ENCODE results near the gene RGS3. TPM values are rescaled to one million over a fixed set of nuclear protein-coding genes. Genes with fewer than 3 reads are reported as not detected.
"Not testable (repeated sequence)": the region's sequence is repeated elsewhere in the genome, so short reads cannot be mapped to it uniquely, and the experiment has no call there.

Gene RGS3
- total and polyA plus RNA-seq, 2 of the 13 experiments (the other 11 are each of a cell fraction or from before 2014, with no cell fraction given): 17.1 to 28.8 TPM

GRCh38 chr9:113639411-113639970, 176.0 kb downstream of the RGS3 start:
- intact Hi-C loops (cut with micrococcal nuclease; ENCODE audit: unreplicated experiment); in situ Hi-C loops (cut with HindIII; ENCODE audit: extremely low pct_ligation_motif_present, low pct_unique_long_range_greater_than_20kb); H3K27me3 ChIP-seq (ENCODE audit: control insufficient read depth in 1 of 2, insufficient read depth in 2 of 2, low read length in 2 of 2); POLR2A ChIA-PET; ATAC-seq; DNase-seq (ENCODE audit: low spot score); H3K9ac ChIP-seq (ENCODE audit: insufficient read depth, low read depth, low read length); H4K20me1 ChIP-seq (ENCODE audit: insufficient read depth, low read length); BruUV-seq (replicated peaks); H3K4me3 ChIP-seq (replicated peaks in 1 of 3; ENCODE audit: insufficient read depth in 1 of 3, low read depth in 2 of 3, low read length in 3 of 3); H3K27ac ChIP-seq (ENCODE audit: extremely low read length, insufficient read depth, low read length); H3K36me3 ChIP-seq (replicated peaks in 1 of 2; ENCODE audit: control insufficient read depth in 1 of 2, insufficient read depth in 2 of 2, low read length in 2 of 2); H2AFZ ChIP-seq (ENCODE audit: low read length); H3K4me2 ChIP-seq (ENCODE audit: low read depth, low read length); H3K79me2 ChIP-seq (ENCODE audit: insufficient read depth, low read length); H3K9me3 ChIP-seq (ENCODE audit: low read length); CTCF ChIA-PET (ENCODE audit: low intra/inter-chr PET ratio, low total read pairs); FAIRE-seq: not testable (repeated sequence)
- 59% methylated on average over 13 of the region's 15 CpGs for WGBS (ENCODE audit: low lambda C conversion rate)
- peaks cover 27% of the 10 kb centered on the region for H3K4me1 ChIP-seq (ENCODE audit: insufficient read depth, low read length)

GRCh38 chr9:113640418-113640817, 176.9 kb downstream of the RGS3 start:
- FAIRE-seq: no peak
- ChIA-PET POLR2A (no interaction called here), CTCF (ENCODE audit: low intra/inter-chr PET ratio, low total read pairs) (no interaction called here)
- H3K4me2 ChIP-seq (ENCODE audit: low read depth, low read length): no peak overlapping the region
- no peak for DNase-seq (ENCODE audit: low spot score)
- no peak for ATAC-seq
- no peaks in the 10 kb centered on the region for H3K79me2 ChIP-seq (ENCODE audit: insufficient read depth, low read length)
- H3K27ac ChIP-seq (ENCODE audit: extremely low read length, insufficient read depth, low read length): no peak overlapping the region
- no peaks in the 10 kb centered on the region for H3K36me3 ChIP-seq (replicated peaks in 1 of 2; ENCODE audit: control insufficient read depth in 1 of 2, insufficient read depth in 2 of 2, low read length in 2 of 2)
- intact Hi-C loops (cut with micrococcal nuclease; ENCODE audit: unreplicated experiment) (no loop called here), in situ Hi-C loops (cut with HindIII; ENCODE audit: extremely low pct_ligation_motif_present, low pct_unique_long_range_greater_than_20kb) (no loop called here)
- H3K9me3 ChIP-seq (ENCODE audit: low read length): no peaks in the 10 kb centered on the region
- peaks cover 23% of the 10 kb centered on the region for H3K4me1 ChIP-seq (ENCODE audit: insufficient read depth, low read length)
- H3K9ac ChIP-seq (ENCODE audit: insufficient read depth, low read depth, low read length): no peak overlapping the region
- H4K20me1 ChIP-seq (ENCODE audit: insufficient read depth, low read length): no peaks in the 10 kb centered on the region
- H3K4me3 ChIP-seq (replicated peaks in 1 of 3; ENCODE audit: insufficient read depth in 1 of 3, low read depth in 2 of 3, low read length in 3 of 3): no peak overlapping the region
- no peak overlapping the region for H2AFZ ChIP-seq (ENCODE audit: low read length)
- H3K27me3 ChIP-seq (ENCODE audit: control insufficient read depth in 1 of 2, insufficient read depth in 2 of 2, low read length in 2 of 2): no peaks in the 10 kb centered on the region; a peak in 2 of 5 replicates
- BruUV-seq (replicated peaks): no TSS peak
- 23% methylated on average over 6 of the region's 6 CpGs for WGBS (ENCODE audit: low lambda C conversion rate)
- TF ChIP-seq ZNF510 (CRISPR knock-in tag; IDR thresholded peaks at IDR 0.05; ENCODE audit: low read depth): no peak
- no peak for TF ChIP-seq MEIS2 (CRISPR knock-in tag; IDR thresholded peaks at IDR 0.05)
- no peak for TF ChIP-seq ARID5B (CRISPR knock-in tag; IDR thresholded peaks at IDR 0.05)
- TF ChIP-seq FOSL1 (CRISPR knock-in tag; IDR thresholded peaks at IDR 0.05; ENCODE audit: borderline replicate concordance): no peak
- TF ChIP-seq KDM1A (CRISPR knock-in tag; IDR thresholded peaks at IDR 0.05): no peak
- no peak for TF ChIP-seq NCOA5 (CRISPR knock-in tag; IDR thresholded peaks at IDR 0.05)
- no peak for TF ChIP-seq ZNF790 (CRISPR knock-in tag; IDR thresholded peaks at IDR 0.05; ENCODE audit: borderline replicate concordance)
- no peak for TF ChIP-seq SRSF4 (IDR thresholded peaks at IDR 0.05; ENCODE audit: low read depth, low read length, poor library complexity, severe bottlenecking)
- no peak for TF ChIP-seq NR3C1 (CRISPR knock-in tag; IDR thresholded peaks at IDR 0.05)
- no peak for TF ChIP-seq FOXO4 (CRISPR knock-in tag; conservative IDR thresholded peaks at IDR 0.05)
- no peak for TF ChIP-seq MXI1 (IDR thresholded peaks at IDR 0.05; ENCODE audit: borderline replicate concordance, low read depth, low read length)
- no peak for TF ChIP-seq ZNF7 (CRISPR knock-in tag; IDR thresholded peaks at IDR 0.05)
